GM18519 (cell line): ENCODE results near the gene KLK12.

ENCODE experiments used
- ATAC-seq: cut with Tn5 transposase; IDR thresholded peaks from one replicate; pipeline ENCODE4 v1.9.1; 2021; ENCODE audit warnings: mild to moderate bottlenecking, moderate library complexity; ENCODE audit not compliant: unreplicated experiment, low FRiP score

Gene KLK12

DNA sequence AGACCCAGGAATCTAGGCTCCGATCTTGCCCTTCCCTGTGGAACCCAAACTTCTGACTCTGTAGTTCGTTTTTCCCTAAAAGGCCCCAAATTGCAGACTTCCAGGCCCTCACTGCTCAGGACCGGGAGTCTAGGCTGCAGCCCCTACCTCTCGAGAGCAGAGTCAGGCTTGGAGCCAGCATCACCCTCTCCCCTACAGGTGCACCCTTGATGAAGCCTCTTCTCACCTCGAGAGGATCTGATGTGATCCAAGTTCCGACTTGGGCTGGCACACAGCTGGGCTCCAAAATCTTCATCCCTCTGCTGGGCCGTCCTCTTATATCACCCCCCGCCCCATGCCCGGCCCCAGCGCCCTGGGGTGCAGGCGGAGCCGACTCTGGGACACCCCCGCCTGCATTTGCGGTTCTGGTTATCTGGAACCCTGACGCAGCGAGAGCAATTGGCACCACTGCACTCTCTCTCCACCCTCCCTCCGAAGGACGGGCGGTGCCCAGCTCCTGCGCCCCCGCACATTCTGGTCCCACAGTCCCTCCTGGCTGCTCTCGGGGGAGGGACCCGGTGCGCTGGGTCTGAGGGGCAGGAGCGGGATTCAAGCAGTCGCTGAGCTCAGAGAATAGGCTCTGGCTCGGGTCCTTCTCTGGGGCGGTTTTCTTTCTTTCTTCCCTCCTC is 51.0 kb downstream of the KLK12 start, which contains the start of gene KLK7:
Gene KLK7 (minus strand): TSS at position 293 of the 668 bp plus-strand sequence. CDS start 1,518 bp downstream, outside the sequence.
- ATAC-seq = no peak

DNA sequence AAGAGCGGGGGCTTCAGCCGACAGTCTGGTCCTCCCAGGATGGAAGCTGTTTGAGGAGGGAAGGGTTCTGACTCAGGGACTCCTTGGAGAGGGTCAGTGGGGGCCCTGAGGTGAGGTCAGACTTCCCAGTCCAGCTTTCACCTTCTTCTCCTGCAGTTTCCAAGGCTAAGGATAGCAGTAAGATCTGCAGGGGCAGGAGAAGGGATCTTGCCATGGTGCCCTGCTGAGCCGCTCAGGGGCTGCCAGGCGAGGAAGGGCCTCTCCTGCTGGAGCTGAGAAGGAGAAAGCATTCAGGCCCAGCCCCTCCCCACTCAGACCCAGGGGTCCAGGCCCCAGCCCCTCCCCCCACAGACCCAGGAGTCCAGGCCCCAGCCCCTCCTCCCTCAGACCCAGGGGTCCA is 52.6 kb downstream of the KLK12 start:
- ATAC-seq = no peak

DNA sequence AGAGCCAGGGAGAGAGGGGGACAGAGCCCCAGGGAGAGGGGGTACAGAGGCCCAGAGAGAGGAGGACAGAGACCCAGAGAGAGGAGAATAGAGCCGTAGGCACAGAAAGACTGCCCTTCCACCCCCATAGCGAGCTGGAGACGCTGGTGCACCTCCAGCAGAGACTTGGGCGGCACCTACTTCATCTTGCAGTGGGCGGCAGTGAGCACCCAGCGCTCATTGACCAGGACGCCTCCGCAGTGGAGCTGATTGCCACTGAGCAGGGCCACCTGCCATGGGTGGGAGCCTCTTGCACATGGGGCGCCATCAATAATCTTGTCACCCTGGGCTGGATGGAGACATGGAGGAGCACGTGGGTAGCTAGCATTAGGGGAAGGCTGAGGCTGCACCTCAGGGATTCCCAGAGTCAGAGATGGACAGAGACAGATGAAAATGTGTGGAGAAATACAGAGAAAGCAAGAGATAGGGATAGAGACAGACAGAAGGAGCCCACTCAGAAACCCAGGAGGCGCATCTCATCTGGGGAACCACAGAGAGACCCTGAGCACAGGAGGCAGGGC is 53.1 kb downstream of the KLK12 start:
- no peak for ATAC-seq

DNA sequence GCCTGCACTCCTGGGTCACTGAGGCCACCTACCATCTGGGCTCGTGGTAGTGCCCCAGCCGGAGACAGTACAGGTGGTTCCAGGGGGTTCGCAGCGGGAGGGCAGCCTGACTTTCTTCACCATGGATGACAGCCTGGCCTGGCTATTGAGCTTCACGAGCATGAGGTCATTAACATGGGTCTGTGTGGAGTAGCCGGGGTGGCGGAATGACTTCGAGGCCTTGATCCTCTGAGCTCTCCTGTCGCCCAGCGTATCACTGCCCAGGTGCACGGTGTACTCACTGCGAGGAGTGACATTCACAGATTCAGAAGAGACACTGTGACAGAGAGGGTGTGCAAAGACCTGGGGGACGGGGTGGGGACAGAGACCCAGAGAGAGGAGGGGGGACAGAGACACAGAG is 54.6 kb downstream of the KLK12 start:
- ATAC-seq = no peak

DNA sequence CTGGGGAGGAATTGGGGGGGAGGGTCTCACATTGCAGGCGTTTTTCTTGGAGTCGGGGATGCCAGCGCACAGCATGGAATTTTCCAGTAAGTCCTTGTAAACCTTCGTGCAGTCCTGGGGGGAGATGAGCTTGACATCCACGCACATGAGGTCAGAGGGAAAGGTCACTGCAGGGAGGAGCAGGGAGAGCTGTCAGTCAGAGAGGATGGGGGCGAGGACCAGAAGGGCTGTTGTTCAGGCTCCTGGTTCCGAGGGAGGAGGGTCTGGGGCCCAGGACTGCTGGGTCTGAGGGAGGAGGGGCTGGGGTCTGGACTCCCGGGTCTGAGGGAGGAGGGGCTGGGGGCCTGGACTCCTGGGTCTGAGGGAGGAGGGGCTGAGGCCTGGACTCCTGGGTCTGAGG is 55.0 kb downstream of the KLK12 start:
- ATAC-seq = no peak
